HepG2 (cell line): ENCODE data around the gene USP12. TPM values are rescaled to one million over a fixed set of nuclear protein-coding genes. Genes with fewer than 3 reads are reported as not detected.

ENCODE experiments used
- ATAC-seq: fragments of 200-7000 bp; cut with Tn5 transposase; 3 replicates; pipeline ENCODE4 v1.9.1; 2020; ENCODE audit warnings: mild to moderate bottlenecking, moderate library complexity
- BruUV-seq: library from RNA; stranded (reverse); fragments of 400-500 nt; replicated peaks from 2 replicates; lab custom pipeline; 2021; lab: Mats Ljungman, UMichigan
- CTCF ChIA-PET: fragments of 300-600 bp; formaldehyde crosslinking; extraction: SDS; loops from one replicate; lab custom pipeline; 2021; ENCODE audit warnings: low total read pairs, inconsistent platforms, low intra/inter-chr PET ratio; lab: Yijun Ruan, JAX
- POLR2A ChIA-PET: fragments of 350-600 bp; sonication (Branson Sonifier 250); formaldehyde crosslinking; loops from one replicate; lab custom pipeline; 2020; ENCODE audit warnings: antibody characterized with exemption, inconsistent platforms; lab: Yijun Ruan, JAX
- DNase-seq: peaks from one replicate; pipeline ENCODE4 v3.0.0-alpha.2; 2015; ENCODE audit warnings: low spot score
- FAIRE-seq: peaks from 3 replicates; lab custom pipeline; 2011; peaks lifted over from hg19 to GRCh38; lab: Jason Lieb, UNC
- H2AFZ ChIP-seq: one replicate; pipeline ENCODE4 v1.6.1; 2011; ENCODE audit warnings: low read length, inconsistent platforms
- H3K27ac ChIP-seq: fragments of 300-600 bp; 3 replicates; pipeline ENCODE4 v1.8.0; 2011; ENCODE audit warnings: mixed run types, mild to moderate bottlenecking, mixed read lengths, low read length, inconsistent platforms; ENCODE audit not compliant: insufficient read depth; ENCODE audit errors: extremely low read length
- H3K27me3 ChIP-seq, 2 experiments: fragments of 200-600 bp in 1 of 2; 2 replicates in 1 of 2; 3 replicates in 1 of 2; pipeline versions ENCODE4 v1.6.0 to v1.8.0; 2011; ENCODE audit warnings: low read length in 2 of 2, mild to moderate bottlenecking in 2 of 2, moderate library complexity in 2 of 2, inconsistent platforms in 1 of 2; ENCODE audit not compliant: insufficient read depth in 2 of 2, control insufficient read depth in 1 of 2
- H3K36me3 ChIP-seq, 2 experiments: fragments of 200-600 bp in 1 of 2; replicated peaks in 1 of 2; 2 replicates in 1 of 2; 3 replicates in 1 of 2; pipeline versions ENCODE4 v1.5.1 to v1.8.0; 2011; ENCODE audit warnings: low read length in 2 of 2, inconsistent platforms in 1 of 2; ENCODE audit not compliant: insufficient read depth in 2 of 2, control insufficient read depth in 1 of 2
- H3K4me1 ChIP-seq: 2 replicates; pipeline ENCODE4 v1.5.1; 2012; ENCODE audit warnings: low read length, inconsistent platforms; ENCODE audit not compliant: insufficient read depth
- H3K4me2 ChIP-seq: 2 replicates; pipeline ENCODE4 v1.6.0; 2011; ENCODE audit warnings: low read depth, low read length, inconsistent platforms
- H3K4me3 ChIP-seq, 3 experiments: fragments of 200-600 bp in 1 of 3; sonication (generic), shearing (Covaris generic) in 1 of 3; replicated peaks in 1 of 3; 2 replicates each; pipeline ENCODE4 v1.5.1; 2011 to 2016; ENCODE audit warnings: low read length in 3 of 3, inconsistent platforms in 2 of 3, low read depth in 2 of 3, mild to moderate bottlenecking in 2 of 3, control low read depth in 1 of 3, mixed read lengths in 1 of 3; ENCODE audit not compliant: insufficient read depth in 1 of 3
- H3K79me2 ChIP-seq: one replicate; pipeline ENCODE4 v1.6.1; 2011; ENCODE audit warnings: low read length, inconsistent platforms; ENCODE audit not compliant: insufficient read depth
- H3K9ac ChIP-seq: 2 replicates; pipeline ENCODE4 v1.6.0; 2011; ENCODE audit warnings: mild to moderate bottlenecking, low read depth, low read length, inconsistent platforms; ENCODE audit not compliant: insufficient read depth
- H3K9me3 ChIP-seq: 2 replicates; pipeline ENCODE4 v1.5.1; 2012; ENCODE audit warnings: mild to moderate bottlenecking, low read length
- H4K20me1 ChIP-seq: 2 replicates; pipeline ENCODE4 v1.6.0; 2011; ENCODE audit warnings: inconsistent platforms, mild to moderate bottlenecking, low read length, moderate library complexity; ENCODE audit not compliant: insufficient read depth
- CREB1 ChIP-seq, 2 experiments: fragments of 450-650 bp in 1 of 2; IDR thresholded peaks; 2 replicates each; pipeline ENCODE4 v1.6.1; 2016 to 2017; ENCODE audit warnings: control low read depth in 1 of 2, mild to moderate bottlenecking in 1 of 2, missing compliant biosample characterization in 1 of 2, missing genetic modification characterization in 1 of 2
- E2F1 ChIP-seq: sonication (generic); formaldehyde crosslinking; IDR thresholded peaks from 2 replicates; pipeline ENCODE4 v1.5.0; 2020; ENCODE audit warnings: missing genetic modification reagents
- GZF1 ChIP-seq: sonication (generic); formaldehyde crosslinking; IDR thresholded peaks from 2 replicates; pipeline ENCODE4 v1.5.1; 2020; ENCODE audit warnings: mild to moderate bottlenecking, missing genetic modification reagents
- HCFC1 ChIP-seq: fragments of 150-350 bp; IDR thresholded peaks from 2 replicates; pipeline ENCODE4 v1.6.1; 2014; ENCODE audit warnings: low read depth, low read length
- HNRNPUL1 ChIP-seq: fragments of 200-400 bp; formaldehyde crosslinking; IDR thresholded peaks from 2 replicates; pipeline ENCODE4 v1.6.1; 2017; ENCODE audit warnings: low read depth, mild to moderate bottlenecking, low read length, moderate library complexity
- KDM1A ChIP-seq: IDR thresholded peaks from 2 replicates; pipeline ENCODE4 v1.6.1; 2016; ENCODE audit warnings: missing compliant biosample characterization
- MATR3 ChIP-seq: sonication (generic); formaldehyde crosslinking; IDR thresholded peaks from 2 replicates; pipeline ENCODE4 v1.4.0; 2020; ENCODE audit warnings: missing genetic modification reagents
- NFKBIZ ChIP-seq: IDR thresholded peaks from 2 replicates; pipeline ENCODE4 v1.6.1; 2018; ENCODE audit warnings: missing genetic modification reagents, missing compliant biosample characterization
- TGIF2 ChIP-seq: IDR thresholded peaks from 2 replicates; pipeline ENCODE4 v1.6.1; 2016; ENCODE audit warnings: control low read depth, missing compliant biosample characterization
- ZFP62 ChIP-seq: sonication (generic); formaldehyde crosslinking; IDR thresholded peaks from 2 replicates; pipeline ENCODE4 v1.4.0; 2020; ENCODE audit warnings: missing genetic modification reagents
- ZHX2 ChIP-seq, 2 experiments: sonication (generic) in 1 of 2; formaldehyde crosslinking in 1 of 2; IDR thresholded peaks; 2 replicates each; pipeline versions ENCODE4 v1.6.1 to v1.9.0; 2014 to 2022; ENCODE audit warnings: antibody characterized with exemption in 1 of 2, borderline replicate concordance in 1 of 2, inconsistent platforms in 1 of 2, low read depth in 1 of 2, missing genetic modification reagents in 1 of 2
- ZNF30 ChIP-seq: sonication (generic); formaldehyde crosslinking; IDR thresholded peaks from 2 replicates; pipeline ENCODE4 v1.5.0; 2020; ENCODE audit warnings: mild to moderate bottlenecking, missing genetic modification reagents
- ZNF577 ChIP-seq: sonication (generic); formaldehyde crosslinking; IDR thresholded peaks from 2 replicates; pipeline ENCODE4 v1.4.0; 2020; ENCODE audit warnings: mild to moderate bottlenecking, low read depth, missing genetic modification reagents, borderline replicate concordance
- ZNF724P ChIP-seq: sonication (generic); formaldehyde crosslinking; IDR thresholded peaks from 2 replicates; pipeline ENCODE4 v1.8.0; 2022; ENCODE audit warnings: missing genetic modification reagents, borderline replicate concordance
- WGBS: methylation state at CpG from one replicate; pipeline ENCODE4 v1.1.6; 2017; ENCODE audit warnings: low lambda C conversion rate; 5-methylcytosine and 5-hydroxymethylcytosine counted together
- in situ Hi-C: cut with HindIII; loops from 2 replicates; pipeline ENCODE4 v1.10.0; 2017; ENCODE audit warnings: low pct_unique_long_range_greater_than_20kb; ENCODE audit not compliant: extremely low pct_ligation_motif_present
- intact Hi-C: fragments of 100-400 bp; cut with micrococcal nuclease; formaldehyde crosslinking; loops from one replicate; pipeline ENCODE4 v1.10.0; 2022; ENCODE audit not compliant: unreplicated experiment
- polyA plus RNA-seq, 8 experiments: library from polyadenylated mRNA; depleted of rRNA in 3 of 8; stranded (reverse) in 7 of 8; unstranded in 1 of 8; fragments of >200 nt; fragmentation: Illumina TruSeq in 4 of 8; extraction: Trizol in 4 of 8; gene quantifications; 2 replicates each; pipeline versions ENCODE4 v1.2.1 to v1.2.3, GENCODE V29; 2011 to 2016; ENCODE audit warnings: low read depth in 4 of 8, missing spikeins in 1 of 8, mixed read lengths in 1 of 8; ENCODE audit not compliant: insufficient read depth in 1 of 8
- total RNA-seq, 5 experiments: library from RNA; depleted of rRNA; stranded (reverse); fragments of >200 nt; fragmentation: Illumina TruSeq; extraction: Trizol; gene quantifications; 2 replicates each; pipeline ENCODE4 v1.2.3, GENCODE V29; 2016; ENCODE audit warnings: low read depth in 1 of 5

Gene USP12
- total and polyA plus RNA-seq, 2 of the 13 experiments (the other 11 are each of a cell fraction or from before 2014, with no cell fraction given) = 9.8 to 19.5 TPM

GRCh38 chr13:27148900-27149299, 22.7 kb downstream of the USP12 start (continued):
- no peak for TF ChIP-seq ZHX2 (IDR thresholded peaks at IDR 0.05; ENCODE audit: low read depth)
- TF ChIP-seq ZHX2 (CRISPR knock-in tag; IDR thresholded peaks at IDR 0.05; ENCODE audit: borderline replicate concordance) = no peak
- TF ChIP-seq GZF1 (CRISPR knock-in tag) = no peak
- TF ChIP-seq CREB1 (IDR thresholded peaks at IDR 0.05) = no peak
- no peak for TF ChIP-seq CREB1 (CRISPR knock-in tag; IDR thresholded peaks at IDR 0.05)

- DNase-seq (no peak), FAIRE-seq (no peak), ATAC-seq (no peak)
- POLR2A ChIA-PET = no interaction called here
- intact Hi-C loops = no loop called here
- H3K9ac ChIP-seq = no peak overlapping the region
- no TSS peak for BruUV-seq
- 96% methylated on average over 8 of the region's 8 CpGs for WGBS
- 0 out of 2 replicates have a peak, but pooled peaks cover 5% of the 10 kb centered on the region for H4K20me1 ChIP-seq
- CTCF ChIA-PET = no interaction called here
- no peak overlapping the region for H3K4me3 ChIP-seq
- no peaks in the 10 kb centered on the region for H3K27me3 ChIP-seq
- no peaks in the 10 kb centered on the region for H3K36me3 ChIP-seq
- H3K27ac ChIP-seq = no peak overlapping the region
- in situ Hi-C loops = no loop called here
- no peaks in the 10 kb centered on the region for H3K9me3 ChIP-seq
- H2AFZ ChIP-seq = no peak overlapping the region
- peaks cover 14% of the 10 kb centered on the region for H3K4me1 ChIP-seq
- no peak overlapping the region for H3K4me2 ChIP-seq
- TF ChIP-seq TGIF2 (CRISPR knock-in tag) = no peak
- no peak for TF ChIP-seq ZNF577 (CRISPR knock-in tag)
- TF ChIP-seq HCFC1 = no peak
- no peak for TF ChIP-seq KDM1A (CRISPR knock-in tag)
- TF ChIP-seq E2F1 (CRISPR knock-in tag) = no peak
- TF ChIP-seq HNRNPUL1 = no peak
- TF ChIP-seq MATR3 = no peak
- no peak for TF ChIP-seq ZFP62
- no peak for TF ChIP-seq ZNF724P (CRISPR knock-in tag)
- no peak for TF ChIP-seq ZNF30 (CRISPR knock-in tag)
- TF ChIP-seq NFKBIZ (CRISPR knock-in tag) = no peak
- H3K79me2 ChIP-seq = peaks cover 78% of the 10 kb centered on the region
These were observed 24.0 kb downstream of the USP12 start for GRCh38 chr13:27147530-27148170.
